H1 (cell line): ENCODE data around the gene RAMP3. TPM values are rescaled to one million over a fixed set of nuclear protein-coding genes. Genes with fewer than 3 reads are reported as not detected.

Experiments
- CTCF ChIA-PET: fragments of 300-600 bp; sonication (Branson Sonifier 250); formaldehyde crosslinking; loops from one replicate; lab custom pipeline; 2021; ENCODE audit not compliant: partially characterized antibody; lab: Charles Lee
- POLR2A ChIA-PET: fragments of 300-600 bp; sonication (Branson Sonifier 250); formaldehyde crosslinking; loops from one replicate; lab custom pipeline; 2021; ENCODE audit warnings: inconsistent platforms; ENCODE audit not compliant: partially characterized antibody; lab: Charles Lee
- DNase-seq, 2 experiments: peaks; one replicate each; pipeline versions ENCODE4 v3.0.0 to v3.0.0-alpha.2; 2010 to 2022; ENCODE audit warnings: low spot score in 2 of 2, low read depth in 1 of 2, mixed read lengths in 1 of 2
- FAIRE-seq: peaks from 2 replicates; lab custom pipeline; 2011; peaks lifted over from hg19 to GRCh38; lab: Jason Lieb, UNC
- H2AFZ ChIP-seq: 2 replicates; pipeline ENCODE4 v1.8.1; 2012; ENCODE audit warnings: low read length, inconsistent platforms
- H2AK5ac ChIP-seq: 2 replicates; pipeline ENCODE4 v1.6.1; 2013; ENCODE audit warnings: low read depth, low read length
- H2BK120ac ChIP-seq: replicated peaks from 2 replicates; pipeline ENCODE3; 2013; ENCODE audit warnings: low read depth, low read length, inconsistent platforms
- H2BK12ac ChIP-seq: 2 replicates; pipeline ENCODE4 v1.6.1; 2013; ENCODE audit warnings: low read depth, low read length
- H2BK15ac ChIP-seq: 2 replicates; pipeline ENCODE4 v1.6.1; 2013; ENCODE audit warnings: low read length
- H2BK20ac ChIP-seq: 2 replicates; pipeline ENCODE4 v1.6.1; 2013; ENCODE audit warnings: low read length
- H2BK5ac ChIP-seq: 2 replicates; pipeline ENCODE4 v1.6.1; 2013; ENCODE audit warnings: low read depth, low read length
- H3K14ac ChIP-seq: 2 replicates; pipeline ENCODE4 v1.6.1; 2013; ENCODE audit warnings: inconsistent platforms; ENCODE audit not compliant: insufficient read length
- H3K18ac ChIP-seq: 2 replicates; pipeline ENCODE4 v1.6.1; 2013; ENCODE audit warnings: low read length; ENCODE audit errors: extremely low read depth
- H3K23ac ChIP-seq: 2 replicates; pipeline ENCODE4 v1.6.1; 2013; ENCODE audit warnings: inconsistent platforms; ENCODE audit not compliant: insufficient read length
- H3K23me2 ChIP-seq: 2 replicates; pipeline ENCODE4 v1.6.1; 2013; ENCODE audit warnings: low read depth, low read length
- H3K27ac ChIP-seq: 2 replicates; pipeline ENCODE4 v1.6.1; 2011; ENCODE audit warnings: low read depth, low read length, inconsistent platforms
- H3K27me3 ChIP-seq, 4 experiments: replicated peaks in 1 of 4; 1 replicate in 1 of 4; 2 replicates in 3 of 4; pipeline versions ENCODE4 v1.6.1 to v1.8.1; 2011 to 2013; ENCODE audit warnings: low read length in 3 of 4, mild to moderate bottlenecking in 3 of 4, inconsistent platforms in 2 of 4, mixed read lengths in 2 of 4, moderate library complexity in 1 of 4; ENCODE audit not compliant: control insufficient read depth in 3 of 4, insufficient read depth in 3 of 4; ENCODE audit errors: extremely low read depth in 1 of 4
- H3K36me3 ChIP-seq, 4 experiments: 2 replicates each; pipeline versions ENCODE4 v1.6.1 to v1.8.1; 2011 to 2013; ENCODE audit warnings: mild to moderate bottlenecking in 4 of 4, low read length in 3 of 4, moderate library complexity in 2 of 4, control low read depth in 1 of 4, inconsistent platforms in 1 of 4; ENCODE audit not compliant: insufficient read depth in 4 of 4, control insufficient read depth in 2 of 4
- H3K4ac ChIP-seq: replicated peaks from 2 replicates; pipeline ENCODE3; 2013; ENCODE audit warnings: low read length, low read depth, mixed read lengths, inconsistent platforms; ENCODE audit not compliant: insufficient read length
- H3K4me1 ChIP-seq, 4 experiments: replicated peaks in 1 of 4; 1 replicate in 1 of 4; 2 replicates in 3 of 4; pipeline versions ENCODE4 v1.6.1 to v1.8.1; 2011 to 2013; ENCODE audit warnings: low read length in 3 of 4, inconsistent platforms in 2 of 4, mixed read lengths in 1 of 4; ENCODE audit not compliant: insufficient read depth in 4 of 4, control insufficient read depth in 3 of 4
- H3K4me2 ChIP-seq, 2 experiments: 2 replicates each; pipeline versions ENCODE4 v1.6.1 to v1.8.1; 2011 to 2013; ENCODE audit warnings: low read depth in 2 of 2, low read length in 2 of 2, control low read depth in 1 of 2, inconsistent platforms in 1 of 2, mild to moderate bottlenecking in 1 of 2; ENCODE audit not compliant: insufficient read depth in 1 of 2
- H3K4me3 ChIP-seq, 4 experiments: fragments of 200-600, 300-600 bp in 1 of 4; sonication (generic), shearing (Covaris generic), sonication (Bioruptor Twin) in 1 of 4; 2 replicates each; pipeline versions ENCODE4 v1.5.1 to v1.8.1; 2011 to 2016; ENCODE audit warnings: low read length in 4 of 4, low read depth in 3 of 4, control low read depth in 2 of 4, inconsistent platforms in 2 of 4, mild to moderate bottlenecking in 2 of 4, mixed read lengths in 1 of 4, moderate library complexity in 1 of 4; ENCODE audit not compliant: insufficient read depth in 2 of 4; ENCODE audit errors: extremely low read depth in 1 of 4
- H3K56ac ChIP-seq: replicated peaks from 2 replicates; pipeline ENCODE3; 2013; ENCODE audit warnings: low read depth, mild to moderate bottlenecking, mixed read lengths, low read length, inconsistent platforms; ENCODE audit not compliant: insufficient read length
- H3K79me1 ChIP-seq: 2 replicates; pipeline ENCODE4 v1.6.1; 2013; ENCODE audit warnings: low read depth, low read length, control low read depth
- H3K79me2 ChIP-seq, 2 experiments: 2 replicates each; pipeline versions ENCODE4 v1.6.1 to v1.8.1; 2012 to 2013; ENCODE audit warnings: low read length in 2 of 2, mild to moderate bottlenecking in 2 of 2, inconsistent platforms in 1 of 2; ENCODE audit not compliant: insufficient read depth in 2 of 2, control insufficient read depth in 1 of 2
- H3K9ac ChIP-seq, 4 experiments: replicated peaks in 1 of 4; 1 replicate in 1 of 4; 2 replicates in 3 of 4; pipeline versions ENCODE4 v1.6.1 to v1.8.1; 2011 to 2013; ENCODE audit warnings: low read depth in 3 of 4, low read length in 3 of 4, control low read depth in 2 of 4, mild to moderate bottlenecking in 2 of 4, moderate library complexity in 2 of 4, inconsistent platforms in 1 of 4; ENCODE audit errors: extremely low read depth in 1 of 4
- H3K9me3 ChIP-seq, 2 experiments: 2 replicates each; pipeline versions ENCODE4 v1.6.1 to v1.8.1; 2012 to 2013; ENCODE audit warnings: mild to moderate bottlenecking in 2 of 2, moderate library complexity in 2 of 2, control low read depth in 1 of 2, inconsistent platforms in 1 of 2, low read depth in 1 of 2, low read length in 1 of 2, mixed read lengths in 1 of 2; ENCODE audit not compliant: insufficient read depth in 2 of 2
- H4K20me1 ChIP-seq, 2 experiments: replicated peaks in 1 of 2; 2 replicates each; pipeline versions ENCODE3 to v1.8.1; 2011 to 2013; ENCODE audit warnings: inconsistent platforms in 2 of 2, low read length in 2 of 2, mild to moderate bottlenecking in 1 of 2; ENCODE audit not compliant: insufficient read depth in 2 of 2, control insufficient read depth in 1 of 2
- H4K5ac ChIP-seq: 2 replicates; pipeline ENCODE4 v1.6.1; 2013; ENCODE audit warnings: low read length, low read depth, mixed read lengths, inconsistent platforms; ENCODE audit not compliant: insufficient read length
- H4K8ac ChIP-seq: 2 replicates; pipeline ENCODE4 v1.8.0; 2013; ENCODE audit warnings: mild to moderate bottlenecking, moderate library complexity, low read length, inconsistent platforms; ENCODE audit not compliant: insufficient read depth; ENCODE audit errors: extremely low read depth
- H4K91ac ChIP-seq: replicated peaks from 2 replicates; pipeline ENCODE3; 2013; ENCODE audit warnings: low read length, mixed read lengths, inconsistent platforms; ENCODE audit not compliant: insufficient read length
- ASH2L ChIP-seq: fragments of 200-600, 300-600 bp; sonication (generic); IDR thresholded peaks from one replicate; pipeline ENCODE4 v1.7.1; 2017; ENCODE audit warnings: low read length
- CBX8 ChIP-seq: fragments of 300-800, 300-1000 bp; sonication (generic); IDR thresholded peaks from 2 replicates; pipeline ENCODE4 v1.7.1; 2016; ENCODE audit warnings: low read depth, low read length, borderline replicate concordance
- JUND ChIP-seq: IDR thresholded peaks from 2 replicates; pipeline ENCODE4 v1.6.1; 2011; ENCODE audit warnings: mild to moderate bottlenecking, improper control_type of control experiment, low read length
- TBP ChIP-seq: IDR thresholded peaks from 2 replicates; pipeline ENCODE4 v1.6.1; 2011; ENCODE audit warnings: low read depth, low read length, improper control_type of control experiment
- TEAD4 ChIP-seq: IDR thresholded peaks from 2 replicates; pipeline ENCODE4 v1.6.1; 2012; ENCODE audit warnings: low read depth, low read length, inconsistent platforms, mixed read lengths
- WGBS, 2 experiments: shearing (Covaris generic) in 1 of 2; methylation state at CpG; one replicate each; pipeline versions ENCODE4 v1.1.6 to v1.1.7; 2013 to 2015; ENCODE audit warnings: low lambda C conversion rate in 2 of 2, mixed read lengths in 2 of 2, inconsistent platforms in 1 of 2, low coverage in 1 of 2, missing lambda C conversion rate in 1 of 2; ENCODE audit not compliant: insufficient replicate concordance in 2 of 2, insufficient coverage in 1 of 2, insufficient read length in 1 of 2; ENCODE audit errors: extremely low coverage in 1 of 2, missing lambda C conversion rate in 1 of 2; 5-methylcytosine and 5-hydroxymethylcytosine counted together
- polyA plus RNA-seq, 7 experiments: library from polyadenylated mRNA; depleted of rRNA in 3 of 7; stranded (reverse) in 5 of 7; unstranded in 2 of 7; fragments of >200 nt in 5 of 7; fragments of 200-250 nt in 2 of 7; gene quantifications; 1 replicate in 5 of 7; 2 replicates in 1 of 7; 4 replicates in 1 of 7; pipeline versions ENCODE4 v1.2.1 to v1.2.3, GENCODE V29; 2011 to 2013; ENCODE audit warnings: missing spikeins in 2 of 7, mixed read lengths in 2 of 7
- total RNA-seq: library from RNA; stranded (reverse); fragmentation: NEBNext Ultra II Directional; extraction: Animal tissue kit (Norgen Biotek cat#: 25700); gene quantifications from 2 replicates; pipeline ENCODE4 v1.2.1, GENCODE V29; 2021
- TF ChIP-seq, protein P1 (sequence below): IDR thresholded peaks from 2 replicates; pipeline ENCODE4 v1.6.1; 2012; ENCODE audit warnings: inconsistent platforms

Gene RAMP3
- total and polyA plus RNA-seq, 2 of the 8 experiments (the other 6 are each of a cell fraction or from before 2014, with no cell fraction given) = 0.88 to 0.98 TPM

DNA sequence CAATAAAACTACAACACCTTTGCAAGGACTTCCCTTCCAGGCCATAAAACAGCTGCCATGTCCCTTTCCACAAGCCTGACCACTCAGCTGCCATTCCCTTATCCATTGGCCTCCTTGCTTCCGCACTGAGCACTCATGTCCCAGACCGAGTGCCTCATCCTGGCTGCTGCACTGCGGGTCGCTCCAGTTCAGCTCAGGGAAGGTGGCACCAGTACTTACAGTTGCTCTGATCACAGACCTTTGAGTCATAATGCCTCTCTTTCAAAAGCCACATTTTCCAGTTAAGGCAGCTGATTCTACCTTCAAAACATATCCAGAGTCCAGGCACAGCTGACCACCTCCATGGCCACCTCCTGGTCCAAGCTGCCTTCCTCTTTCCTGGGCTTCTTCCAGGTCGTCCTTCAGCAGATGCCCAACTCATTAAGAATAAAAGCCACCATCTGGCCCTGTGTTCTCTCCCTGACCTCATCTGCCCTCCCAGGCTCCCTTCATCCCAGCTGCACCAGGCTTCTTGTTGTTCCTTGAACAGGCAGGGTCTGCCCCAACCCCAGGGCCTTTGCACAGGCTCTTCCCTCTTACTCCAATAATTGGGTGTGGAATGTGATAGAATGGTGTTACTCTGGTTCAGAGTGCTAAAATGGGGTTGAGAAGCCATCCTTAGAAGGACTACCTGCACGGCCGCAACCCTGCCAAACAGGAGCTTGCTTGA, 64.5 kb downstream of the RAMP3 start:
- Histone ChIP-seq H2AFZ (no peak overlapping the region), H3K9me3 (no peaks in the 10 kb centered on the region), H3K18ac (no peak overlapping the region), H3K14ac (no peak overlapping the region), H2BK120ac (no peak overlapping the region), H3K27ac (no peak overlapping the region), H3K4me3 (no peak overlapping the region), H3K4me2 (no peak overlapping the region), H3K79me1 (no peaks in the 10 kb centered on the region), H4K20me1 (peaks cover 0 to 3% of the 10 kb centered on the region in 2 experiments), H3K27me3 (no peaks in the 10 kb centered on the region), H3K4me1 (no peaks in the 10 kb centered on the region; a peak in 1 of 7 replicates), H3K23me2 (no peaks in the 10 kb centered on the region), H2BK20ac (no peak overlapping the region), H2BK12ac (no peak overlapping the region), H2BK5ac (no peak overlapping the region), H3K56ac (no peak overlapping the region), H4K5ac (no peak overlapping the region), H2AK5ac (no peak overlapping the region), H3K4ac (no peak overlapping the region), H2BK15ac (no peak overlapping the region), H4K91ac (no peak overlapping the region), H3K36me3 (no peaks in the 10 kb centered on the region), H3K9ac (no peak overlapping the region), H4K8ac (no peak overlapping the region), H3K79me2 (no peaks in the 10 kb centered on the region), H3K23ac (no peak overlapping the region)
- 91% methylated on average over 7 of the region's 7 CpGs; no CpG with 5 or more reads in 1 of the 2 experiments for WGBS, 2 experiments
- TF ChIP-seq TEAD4 = no peak
- TF ChIP-seq ASH2L = no peak
- TF ChIP-seq CBX8 = no peak
- TF ChIP-seq, protein P1, sequence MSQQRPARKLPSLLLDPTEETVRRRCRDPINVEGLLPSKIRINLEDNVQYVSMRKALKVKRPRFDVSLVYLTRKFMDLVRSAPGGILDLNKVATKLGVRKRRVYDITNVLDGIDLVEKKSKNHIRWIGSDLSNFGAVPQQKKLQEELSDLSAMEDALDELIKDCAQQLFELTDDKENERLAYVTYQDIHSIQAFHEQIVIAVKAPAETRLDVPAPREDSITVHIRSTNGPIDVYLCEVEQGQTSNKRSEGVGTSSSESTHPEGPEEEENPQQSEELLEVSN = no peak
- no peak for TF ChIP-seq JUND
- no peak for TF ChIP-seq TBP
- FAIRE-seq (no peak), DNase-seq (no peak)
- ChIA-PET CTCF (interaction anchor here (1.2 to 3.0 kb wide), 2 partner anchors 13 to 38 kb away, joined by 6 to 14 read pairs; no protein-coding TSS in a partner anchor), POLR2A (no interaction called here)
